NCI-H1436 treated with DMSO at 0.1 percent for 48 hours (cell line): Measurements from ENCODE around the gene USP14.
A peak's percentile ranks its signal among the peaks of the same experiment; 100 is the strongest.

Experiments
- DNase-seq: peaks from one replicate; lab custom pipeline; 2025; lab: John Stamatoyannopoulos, UW

Gene USP14

DNA sequence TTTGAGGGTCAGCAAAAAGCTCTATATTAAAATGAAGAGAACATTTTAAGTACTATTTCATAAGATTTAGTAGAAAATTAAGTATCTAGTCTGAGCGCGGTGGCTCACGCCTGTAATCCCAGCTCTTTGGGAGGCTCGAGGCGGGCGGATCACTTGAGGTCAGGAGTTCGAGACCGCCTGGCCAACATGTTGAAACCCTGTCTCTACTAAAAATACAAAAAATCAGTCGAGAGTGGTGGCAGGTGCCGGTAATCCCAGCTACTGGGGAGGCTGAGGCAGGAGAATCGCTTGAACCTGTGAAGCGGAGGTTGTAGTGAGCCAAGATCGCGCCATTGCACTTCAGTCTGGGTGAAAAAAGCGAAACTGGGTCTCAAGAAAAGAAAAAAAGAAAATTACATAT lies 1.6 kb downstream of the USP14 start:
- DNase-seq, result no peak

- no peak for DNase-seq
These were observed 2.6 kb downstream of the USP14 start for GRCh38 chr18:160831-161570.

DNA sequence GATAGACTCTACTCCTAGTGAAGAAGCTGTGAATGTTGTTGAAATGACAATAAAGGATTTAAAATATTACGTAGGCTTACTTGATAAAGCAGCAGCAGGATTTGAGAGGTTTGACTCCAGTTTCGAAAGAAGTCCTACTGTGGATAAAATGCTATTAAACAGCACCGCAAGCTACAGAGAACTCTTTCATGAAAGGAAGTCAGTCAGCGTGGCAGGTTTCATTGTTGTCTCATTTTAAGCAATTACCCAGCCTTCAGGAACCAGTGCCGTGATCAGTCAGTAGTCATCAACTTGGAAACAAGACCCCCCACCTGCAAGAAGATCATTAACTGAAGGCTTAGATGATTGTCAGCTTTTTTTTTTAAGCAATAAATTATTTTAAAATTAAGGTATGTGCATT lies 14.0 kb downstream of the USP14 start:
- no peak for DNase-seq

GRCh38 chr18:179499-179898 lies 21.1 kb downstream of the USP14 start:
- no peak for DNase-seq

DNA sequence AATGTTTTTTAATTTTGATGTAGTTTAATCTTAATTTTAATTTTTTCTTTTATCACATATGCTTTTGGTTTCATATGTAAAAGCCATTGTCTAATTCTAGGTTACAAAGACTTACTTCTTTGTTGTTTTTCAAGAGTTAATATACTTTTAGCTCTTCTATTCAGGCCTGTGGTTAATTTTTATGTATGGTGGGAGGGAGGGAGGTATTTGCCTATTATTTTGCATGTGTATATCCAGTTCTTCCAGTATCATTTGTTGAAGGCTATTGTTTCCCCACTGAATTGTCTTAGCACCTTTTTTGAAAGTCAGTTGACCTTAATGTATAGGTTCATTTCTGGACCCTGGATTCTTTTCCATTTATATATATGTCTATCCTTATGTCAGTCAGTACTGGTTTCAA lies 23.4 kb downstream of the USP14 start:
- DNase-seq, result no peak

DNA sequence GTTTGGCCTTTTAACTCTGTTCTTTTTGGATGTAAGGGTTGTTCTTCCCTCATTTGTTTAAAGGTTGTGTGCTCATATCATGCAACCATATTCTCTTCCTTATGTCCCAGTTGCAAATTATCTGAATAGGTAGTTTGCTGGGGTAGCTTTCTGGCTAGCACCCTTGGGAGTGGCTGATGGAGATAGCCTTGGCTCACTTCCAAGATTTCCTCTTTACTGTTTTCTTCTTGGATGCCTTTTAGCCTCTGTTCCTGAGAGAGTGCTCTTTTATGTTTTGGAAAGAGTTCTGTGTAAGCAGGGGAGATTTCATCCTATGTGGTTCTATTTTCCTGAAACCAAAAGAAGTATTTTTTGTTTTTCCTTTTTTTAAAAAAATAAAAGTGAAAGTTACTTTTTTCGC lies 25.4 kb downstream of the USP14 start:
- peak; percentile 18 for DNase-seq

DNA sequence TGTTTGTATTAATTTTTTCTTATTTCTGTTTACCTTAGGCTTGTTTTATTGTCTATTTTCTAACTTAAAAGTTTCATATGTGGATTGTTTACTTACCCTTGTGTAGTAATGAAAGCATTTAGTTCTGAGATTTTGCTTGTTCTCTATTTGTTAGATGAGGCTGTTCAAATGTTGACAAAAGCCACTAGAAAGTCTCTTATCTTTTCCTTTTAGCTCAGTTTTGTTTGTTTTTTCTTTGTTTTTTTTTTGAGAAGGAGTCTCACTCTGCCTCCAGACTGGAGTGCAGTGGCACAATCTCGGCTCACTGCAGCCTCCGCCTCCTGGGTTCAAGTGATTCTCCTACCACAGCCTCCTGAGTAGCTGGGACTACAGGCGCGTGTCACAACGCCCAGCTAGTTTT lies 30.9 kb downstream of the USP14 start:
- no peak for DNase-seq

- DNase-seq, result no peak
These were observed 33.4 kb downstream of the USP14 start for GRCh38 chr18:191725-192124.

- no peak for DNase-seq
These were observed 34.4 kb downstream of the USP14 start for GRCh38 chr18:192801-193200.

- DNase-seq, result no peak
These were observed 37.3 kb downstream of the USP14 start for GRCh38 chr18:195651-196050.

DNA sequence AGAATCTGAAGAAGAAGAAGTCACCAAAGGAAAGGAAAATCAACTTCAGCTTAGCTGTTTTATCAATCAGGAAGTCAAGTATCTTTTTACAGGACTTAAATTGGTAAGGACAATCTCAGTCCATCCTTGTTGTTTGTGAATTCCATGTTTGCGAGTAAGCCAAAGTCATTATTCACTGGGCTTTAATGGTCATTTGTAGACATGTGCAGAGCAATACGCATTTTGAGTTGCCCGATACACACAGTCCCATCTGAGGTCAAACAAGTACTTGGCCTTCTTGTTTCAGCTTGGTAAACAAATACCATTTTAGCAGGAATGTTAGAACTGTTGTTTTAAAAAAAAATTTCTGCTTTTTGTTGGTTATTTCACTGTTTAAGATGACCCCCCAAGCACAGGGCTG lies 40.9 kb downstream of the USP14 start:
- DNase-seq, result no peak

GRCh38 chr18:199768-200167 lies 41.4 kb downstream of the USP14 start:
- no peak for DNase-seq

- no peak for DNase-seq
These were observed 51.7 kb downstream of the USP14 start for GRCh38 chr18:210075-210474.

- DNase-seq, result no peak
These were observed 52.4 kb downstream of the USP14 start for GRCh38 chr18:210733-211132.

- DNase-seq, result no peak
These were observed 53.2 kb downstream of the USP14 start for GRCh38 chr18:211582-211981.

DNA sequence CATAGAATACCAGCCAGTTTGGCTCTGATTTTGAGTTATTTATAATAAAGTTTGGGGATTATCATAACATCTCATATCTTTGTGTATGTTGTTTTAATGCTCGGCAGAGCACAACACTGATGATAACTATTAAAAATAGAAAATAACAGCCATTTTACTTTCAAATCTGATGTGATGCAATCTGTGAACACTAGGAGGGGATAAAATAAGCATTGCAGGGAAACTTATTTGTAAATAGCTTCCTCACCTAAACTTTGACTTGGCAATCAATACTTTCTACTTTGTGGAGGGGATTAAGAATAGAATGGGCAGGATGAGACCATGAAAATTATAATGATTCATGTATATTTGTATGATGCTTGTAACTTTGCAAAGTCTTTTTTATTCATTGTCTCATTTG lies 54.4 kb downstream of the USP14 start:
- DNase-seq, result no peak

- no peak for DNase-seq
These were observed 55.1 kb downstream of the USP14 start for GRCh38 chr18:213505-213904.

DNA sequence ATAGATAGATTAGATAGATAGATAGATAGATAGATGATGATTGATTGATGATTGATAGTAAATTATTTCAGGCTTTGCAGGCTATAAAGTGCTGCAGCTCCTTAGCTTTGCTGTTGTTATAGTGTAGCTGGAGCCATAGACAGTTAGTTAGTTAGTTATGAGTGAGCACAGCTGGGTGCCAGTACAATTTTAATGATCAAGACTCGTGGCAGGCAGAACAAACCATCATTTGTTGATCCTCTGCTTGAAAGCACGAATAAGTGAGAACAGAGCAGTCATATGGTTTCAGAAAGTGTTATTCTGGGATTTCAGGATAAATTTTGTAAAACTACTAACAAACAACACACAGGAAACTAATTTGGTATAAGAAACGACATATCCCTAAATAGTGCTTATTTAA lies 55.6 kb downstream of the USP14 start:
- DNase-seq, result no peak

DNA sequence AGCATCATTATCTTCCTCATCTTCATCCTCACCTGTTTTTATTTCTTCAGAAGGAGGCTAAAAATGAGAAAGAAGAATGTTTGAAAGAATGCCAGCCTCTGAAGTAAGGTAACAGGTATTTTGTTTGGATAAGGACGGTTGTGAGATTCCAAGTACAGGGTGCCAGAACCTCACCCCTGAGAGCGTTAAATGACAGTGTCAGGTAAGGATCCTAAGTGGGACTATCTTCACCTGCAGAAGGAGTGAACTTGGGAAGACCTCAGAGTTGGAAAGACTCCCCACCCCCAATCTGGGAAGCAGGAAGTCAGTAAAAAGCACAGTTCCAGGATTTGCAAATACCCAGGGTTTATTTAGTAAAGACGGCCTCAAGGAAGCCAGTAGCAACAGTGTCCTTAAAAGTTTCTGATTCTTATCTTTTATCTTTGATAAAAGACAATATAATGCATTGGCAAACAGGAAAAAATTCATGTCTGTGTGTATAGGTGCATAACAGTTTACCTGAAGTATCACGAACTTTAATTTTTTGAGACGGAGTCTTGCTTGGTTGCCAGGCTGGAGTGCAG lies 57.2 kb downstream of the USP14 start:
- DNase-seq, result no peak

DNA sequence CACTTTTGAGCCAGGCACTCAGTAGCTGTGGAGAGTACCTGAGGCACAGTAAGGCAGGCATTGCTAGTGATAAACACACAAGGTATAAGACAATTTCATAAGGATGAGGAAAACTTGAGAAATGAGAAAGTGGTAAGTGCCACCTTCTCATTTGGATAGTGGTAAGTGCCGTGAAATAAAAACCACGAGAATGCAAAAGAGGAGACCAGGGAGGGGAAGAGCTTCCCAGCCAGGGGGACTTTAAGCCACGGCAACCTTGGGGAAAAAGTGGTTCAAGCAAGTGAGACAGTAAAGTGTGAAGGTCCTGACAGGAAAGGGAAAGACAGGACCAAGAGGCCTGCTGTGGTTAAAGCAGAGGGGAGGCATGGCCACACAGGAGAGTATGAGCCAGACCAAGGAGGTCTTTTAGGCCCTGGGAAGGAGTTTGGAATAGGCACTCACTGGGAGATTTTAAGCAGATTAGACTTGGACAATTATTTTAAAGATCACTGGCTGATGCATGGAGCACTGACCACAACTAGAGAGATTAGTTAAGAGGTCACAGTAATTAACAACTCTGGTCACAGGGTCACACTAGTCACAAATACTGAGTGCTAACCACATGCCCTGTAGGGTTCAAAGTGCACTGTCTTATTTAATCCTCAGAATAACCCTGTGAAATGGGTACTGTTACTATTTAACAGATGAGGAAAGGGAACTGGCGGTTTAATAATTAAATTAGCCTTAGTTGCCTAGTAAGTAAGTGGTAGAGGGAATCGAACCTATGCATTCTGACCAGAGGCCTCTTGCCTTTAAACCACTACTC lies 59.4 kb downstream of the USP14 start:
- DNase-seq, result no peak

GRCh38 chr18:220708-221107 lies 62.4 kb downstream of the USP14 start:
- DNase-seq, result no peak

GRCh38 chr18:225745-226144 lies 67.4 kb downstream of the USP14 start:
- DNase-seq, result no peak

DNA sequence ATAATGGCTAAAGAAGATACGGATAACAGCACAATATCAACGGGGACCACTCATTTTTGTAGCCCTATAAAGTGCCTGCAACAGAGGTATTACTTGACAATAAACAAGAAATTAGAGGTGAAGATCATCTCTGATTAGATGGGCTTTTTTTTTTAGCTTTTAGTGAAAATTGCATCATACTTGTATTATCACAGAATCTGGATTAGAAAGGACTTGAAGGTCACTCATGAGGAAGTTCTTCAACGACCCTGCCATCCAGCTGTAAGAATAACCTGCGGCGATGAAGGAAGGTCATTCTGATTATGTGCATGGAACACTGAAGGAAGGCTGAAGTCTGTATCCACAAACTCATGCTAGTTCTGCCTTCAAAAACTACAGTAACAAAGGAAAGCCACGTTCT lies 69.0 kb downstream of the USP14 start:
- no peak for DNase-seq
